Measurements from ENCODE around the gene HTR3A. TPM values are rescaled to one million over a fixed set of nuclear protein-coding genes. Genes with fewer than 3 reads are reported as not detected.

The HTR3A gene
- total and polyA plus RNA-seq, 9 of the 15 experiments (the other 6 are each of a cell fraction or from before 2014, with no cell fraction given) = not detected

- H3K27me3 ChIP-seq (ENCODE audit: control insufficient read depth in 2 of 2, insufficient read depth in 2 of 2, low read length in 2 of 2) = peaks cover 22 to 50% of the 10 kb centered on the region in 2 experiments
- H3K27ac ChIP-seq (ENCODE audit: extremely low read depth, low read depth, low read length) = no peak overlapping the region
- no peaks in the 10 kb centered on the region for H3K4me1 ChIP-seq (replicated peaks in 1 of 2; ENCODE audit: control insufficient read depth in 2 of 2, insufficient read depth in 2 of 2, low read length in 2 of 2)
- no peaks in the 10 kb centered on the region for H3K9me3 ChIP-seq (replicated peaks; ENCODE audit: control insufficient read depth, insufficient read depth, low read depth, low read length)
- no peaks in the 10 kb centered on the region for H3K36me3 ChIP-seq (ENCODE audit: control insufficient read depth, insufficient read depth, low read length)
- H3K9ac ChIP-seq (ENCODE audit: insufficient read depth in 1 of 2, low read depth in 2 of 2, low read length in 2 of 2) = no peak overlapping the region
- ChIA-PET CTCF (ENCODE audit: low intra/inter-chr PET ratio) (no interaction called here), POLR2A (interaction anchor here (0.7 kb wide), 1 partner anchor 9 kb away, joined by 4 read pairs; no protein-coding TSS in a partner anchor)
- BruUV-seq (replicated peaks) = no TSS peak
- FAIRE-seq = no peak
- intact Hi-C loops (cut with micrococcal nuclease) (no loop called here), in situ Hi-C loops (cut with MboI) (no loop called here)
- TF ChIP-seq SRF (CRISPR knock-in tag; IDR thresholded peaks at IDR 0.05) (no peak), POLR2AphosphoS2 (IDR thresholded peaks at IDR 0.05; ENCODE audit: low read length) (no peak), PYGO2 (tag; IDR thresholded peaks at IDR 0.05) (no peak), ZNF583 (CRISPR knock-in tag; IDR thresholded peaks at IDR 0.05) (no peak), RAD51 (IDR thresholded peaks at IDR 0.05; ENCODE audit: borderline replicate concordance, low read depth) (no peak), SMC3 (conservative IDR thresholded peaks at IDR 0.05; ENCODE audit: insufficient read depth, low read depth, low read length) (no peak), NCOA2 (IDR thresholded peaks at IDR 0.05; ENCODE audit: partially characterized antibody in 2 of 2) (no peak)
- no peak overlapping the region for H3K4me3 ChIP-seq
- no peaks in the 10 kb centered on the region for H3K79me2 ChIP-seq (ENCODE audit: control insufficient read depth, insufficient read depth, low read length)
- WGBS (ENCODE audit: insufficient coverage, low coverage, missing lambda C conversion rate) = 3% methylated on average over 10 of the region's 10 CpGs
- H3K9me1 ChIP-seq (ENCODE audit: control insufficient read depth, insufficient read depth, low read length) = peaks cover 3% of the 10 kb centered on the region
- no peak overlapping the region for H2AFZ ChIP-seq (ENCODE audit: low read depth, low read length)
- ATAC-seq = no peak; the same call in 2 of the 3 replicates
- DNase-seq (ENCODE audit: extremely low read depth in 1 of 4, low spot score in 3 of 4) = no peak
- no peaks in the 10 kb centered on the region; the same call in 1 of the 2 replicates for H4K20me1 ChIP-seq (replicated peaks; ENCODE audit: control insufficient read depth, insufficient read depth, low read length)
- H3K4me2 ChIP-seq (ENCODE audit: insufficient read depth, low read length) = no peak overlapping the region
Measured at GRCh38 chr11:113952070-113952469, 22.8 kb upstream of the HTR3A start.

- H3K4me2 ChIP-seq (ENCODE audit: insufficient read depth, low read length) = no peak overlapping the region
- no peak for TF ChIP-seq ZNF717 (CRISPR knock-in tag; IDR thresholded peaks at IDR 0.05)
- no peak for TF ChIP-seq ZNF274 (IDR thresholded peaks at IDR 0.05; ENCODE audit: borderline replicate concordance, low read depth, low read length)
- TF ChIP-seq BMI1 (IDR thresholded peaks at IDR 0.05; ENCODE audit: low read length) = no peak
- peak; percentile 70 for TF ChIP-seq CEBPB (tag; IDR thresholded peaks at IDR 0.05)
- TF ChIP-seq MAFG (tag; conservative IDR thresholded peaks at IDR 0.05) = no peak
- no peak for TF ChIP-seq KDM1A (IDR thresholded peaks at IDR 0.05)
- no peak for TF ChIP-seq ZFP36 (IDR thresholded peaks at IDR 0.05; ENCODE audit: low read depth, low read length, partially characterized antibody)
- TF ChIP-seq ZNF280A (IDR thresholded peaks at IDR 0.05; ENCODE audit: low read depth, partially characterized antibody) = no peak
- TF ChIP-seq CEBPG (CRISPR knock-in tag; IDR thresholded peaks at IDR 0.05) = no peak
- TF ChIP-seq CEBPG (tag; conservative IDR thresholded peaks at IDR 0.05 in 1 of 2, IDR thresholded peaks at IDR 0.05 in 1 of 2) = peak in 1 of 2 experiments; percentile 14; a peak in 1 of 4 replicates
- TF ChIP-seq FIP1L1 (IDR thresholded peaks at IDR 0.05; ENCODE audit: low read depth, low read length, poor library complexity, severe bottlenecking) = no peak
Measured at GRCh38 chr11:113952588-113952987, 22.3 kb upstream of the HTR3A start.

More at GRCh38 chr11:113952588-113952987, 22.3 kb upstream of the HTR3A start:
- FAIRE-seq (no peak), ATAC-seq (no peak), DNase-seq (ENCODE audit: extremely low read depth in 1 of 4, low spot score in 3 of 4) (no peak)
- no TSS peak for BruUV-seq (replicated peaks)
- under 1% methylated on average over 10 of the region's 10 CpGs for WGBS (ENCODE audit: insufficient coverage, low coverage, missing lambda C conversion rate)
- no peaks in the 10 kb centered on the region; the same call in 1 of the 2 replicates for H4K20me1 ChIP-seq (replicated peaks; ENCODE audit: control insufficient read depth, insufficient read depth, low read length)
- intact Hi-C loops (cut with micrococcal nuclease) (no loop called here), in situ Hi-C loops (cut with MboI) (no loop called here)
- ChIA-PET CTCF (ENCODE audit: low intra/inter-chr PET ratio) (no interaction called here), POLR2A (no interaction called here)
- H3K27me3 ChIP-seq (ENCODE audit: control insufficient read depth in 2 of 2, insufficient read depth in 2 of 2, low read length in 2 of 2) = peaks cover 22 to 55% of the 10 kb centered on the region in 2 experiments
- no peak overlapping the region for H2AFZ ChIP-seq (ENCODE audit: low read depth, low read length)
- H3K4me1 ChIP-seq (replicated peaks in 1 of 2; ENCODE audit: control insufficient read depth in 2 of 2, insufficient read depth in 2 of 2, low read length in 2 of 2) = no peaks in the 10 kb centered on the region
- H3K9ac ChIP-seq (ENCODE audit: insufficient read depth in 1 of 2, low read depth in 2 of 2, low read length in 2 of 2) = no peak overlapping the region
- H3K4me3 ChIP-seq = no peak overlapping the region
- H3K9me1 ChIP-seq (ENCODE audit: control insufficient read depth, insufficient read depth, low read length) = peaks cover 3% of the 10 kb centered on the region
- H3K9me3 ChIP-seq (replicated peaks; ENCODE audit: control insufficient read depth, insufficient read depth, low read depth, low read length) = no peaks in the 10 kb centered on the region
- no peaks in the 10 kb centered on the region for H3K79me2 ChIP-seq (ENCODE audit: control insufficient read depth, insufficient read depth, low read length)
- no peaks in the 10 kb centered on the region for H3K36me3 ChIP-seq (ENCODE audit: control insufficient read depth, insufficient read depth, low read length)
- H3K27ac ChIP-seq (ENCODE audit: extremely low read depth, low read depth, low read length) = no peak overlapping the region
